K562 (cell line): ENCODE results near the gene ARFGAP3. TPM values are rescaled to one million over a fixed set of nuclear protein-coding genes. Genes with fewer than 3 reads are reported as not detected.

Experiments used
- GABPB2 ChIP-seq: fragments of 250-450 bp; sonication (Bioruptor Pico); conservative IDR thresholded peaks from 2 replicates; pipeline ENCODE4 v1.5.1; 2021; ENCODE audit warnings: mild to moderate bottlenecking
- HNRNPK ChIP-seq: fragments of 200-400 bp; formaldehyde crosslinking; IDR thresholded peaks from one replicate; pipeline ENCODE4 v1.6.1; 2018; ENCODE audit warnings: mild to moderate bottlenecking, low read depth, low read length; ENCODE audit not compliant: poor library complexity, severe bottlenecking
- MCM5 ChIP-seq: fragments of 450-650 bp; IDR thresholded peaks from 2 replicates; pipeline ENCODE4 v1.6.1; 2016; ENCODE audit warnings: low read depth
- RFX7 ChIP-seq: fragments of 250-450 bp; sonication (Bioruptor Pico); IDR thresholded peaks from 2 replicates; pipeline ENCODE4 v1.5.1; 2021; ENCODE audit warnings: mild to moderate bottlenecking
- XRCC3 ChIP-seq: fragments of 450-650 bp; IDR thresholded peaks from 2 replicates; pipeline ENCODE4 v1.6.1; 2017; ENCODE audit warnings: mild to moderate bottlenecking, moderate library complexity
- polyA plus RNA-seq, 8 experiments: library from polyadenylated mRNA; depleted of rRNA in 4 of 8; stranded (reverse) in 5 of 8; unstranded in 3 of 8; fragments of >200 nt; fragmentation: Nextera tagmentation in 2 of 8; fragmentation: Illumina TruSeq in 1 of 8; extraction: Ambion mirVana in 2 of 8; extraction: Trizol in 1 of 8; gene quantifications; 2 replicates each; pipeline versions ENCODE4 v1.2.1 to v1.2.3, GENCODE V29; 2011 to 2014; ENCODE audit warnings: inconsistent platforms in 1 of 8, missing spikeins in 1 of 8
- total RNA-seq, 7 experiments: library from RNA; depleted of rRNA in 6 of 7; stranded (reverse); fragments of >200 nt in 6 of 7; fragmentation: Illumina TruSeq in 2 of 7; extraction: Trizol in 2 of 7; gene quantifications; 2 replicates each; pipeline versions ENCODE4 v1.2.1 to v1.2.3, GENCODE V29; 2011 to 2021; ENCODE audit warnings: low replicate concordance in 1 of 7
- TF ChIP-seq, protein P1 (sequence below): fragments of 250-450 bp; sonication (Bioruptor Pico); IDR thresholded peaks from 2 replicates; pipeline ENCODE4 v1.8.0; 2022; ENCODE audit warnings: moderate library complexity, mild to moderate bottlenecking, inconsistent platforms
- TF ChIP-seq, protein P2 (sequence below): sonication (generic); formaldehyde crosslinking; IDR thresholded peaks from 2 replicates; pipeline ENCODE4 v1.8.1; 2022; ENCODE audit warnings: missing genetic modification reagents
- TF ChIP-seq, protein P3 (sequence below): fragments of 250-450 bp; sonication (Bioruptor Pico); IDR thresholded peaks from 2 replicates; pipeline ENCODE4 v1.5.1; 2021; ENCODE audit warnings: mild to moderate bottlenecking
- TF ChIP-seq, protein P4 (sequence below), 2 experiments: fragments of 250-450 bp in 1 of 2; fragments of 450-650 bp in 1 of 2; sonication (Bioruptor Pico) in 1 of 2; IDR thresholded peaks; 2 replicates each; pipeline versions ENCODE4 v1.6.1 to v1.8.0; 2016 to 2021; ENCODE audit warnings: mild to moderate bottlenecking in 2 of 2, moderate library complexity in 2 of 2, missing compliant biosample characterization in 1 of 2, missing genetic modification characterization in 1 of 2

The ARFGAP3 gene
- total and polyA plus RNA-seq, 9 of the 15 experiments (the other 6 are each of a cell fraction or from before 2014, with no cell fraction given) = 14.2 to 31.9 (median 22.7) TPM

DNA sequence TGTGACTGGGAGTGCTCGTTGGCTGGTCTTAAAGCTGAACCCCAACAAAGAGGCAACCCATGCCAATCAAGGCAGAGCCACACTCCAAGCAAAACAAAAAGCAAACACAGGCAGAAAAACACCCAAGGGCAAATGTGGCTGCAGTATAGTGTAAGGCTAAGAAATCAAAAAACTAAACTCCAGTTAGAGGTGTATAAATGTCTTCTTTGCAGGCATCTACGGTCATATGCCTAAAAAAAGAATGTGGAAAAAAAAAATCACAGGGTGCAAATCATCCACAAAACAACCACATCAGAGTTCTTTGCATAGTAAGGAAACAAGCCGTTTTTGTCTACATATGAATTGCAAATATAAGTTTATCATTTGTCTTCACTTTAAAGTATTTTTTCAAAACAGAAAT is 27.8 kb downstream of the ARFGAP3 start (continued):
- no peak for TF ChIP-seq HNRNPK
- TF ChIP-seq GABPB2 (CRISPR knock-in tag) = no peak
- no peak for TF ChIP-seq RFX7 (CRISPR knock-in tag)
- no peak for TF ChIP-seq XRCC3
- TF ChIP-seq, protein P1, sequence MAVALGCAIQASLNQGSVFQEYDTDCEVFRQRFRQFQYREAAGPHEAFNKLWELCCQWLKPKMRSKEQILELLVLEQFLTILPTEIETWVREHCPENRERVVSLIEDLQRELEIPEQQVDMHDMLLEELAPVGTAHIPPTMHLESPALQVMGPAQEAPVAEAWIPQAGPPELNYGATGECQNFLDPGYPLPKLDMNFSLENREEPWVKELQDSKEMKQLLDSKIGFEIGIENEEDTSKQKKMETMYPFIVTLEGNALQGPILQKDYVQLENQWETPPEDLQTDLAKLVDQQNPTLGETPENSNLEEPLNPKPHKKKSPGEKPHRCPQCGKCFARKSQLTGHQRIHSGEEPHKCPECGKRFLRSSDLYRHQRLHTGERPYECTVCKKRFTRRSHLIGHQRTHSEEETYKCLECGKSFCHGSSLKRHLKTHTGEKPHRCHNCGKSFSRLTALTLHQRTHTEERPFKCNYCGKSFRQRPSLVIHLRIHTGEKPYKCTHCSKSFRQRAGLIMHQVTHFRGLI (CRISPR knock-in tag) = no peak
- TF ChIP-seq, protein P2, sequence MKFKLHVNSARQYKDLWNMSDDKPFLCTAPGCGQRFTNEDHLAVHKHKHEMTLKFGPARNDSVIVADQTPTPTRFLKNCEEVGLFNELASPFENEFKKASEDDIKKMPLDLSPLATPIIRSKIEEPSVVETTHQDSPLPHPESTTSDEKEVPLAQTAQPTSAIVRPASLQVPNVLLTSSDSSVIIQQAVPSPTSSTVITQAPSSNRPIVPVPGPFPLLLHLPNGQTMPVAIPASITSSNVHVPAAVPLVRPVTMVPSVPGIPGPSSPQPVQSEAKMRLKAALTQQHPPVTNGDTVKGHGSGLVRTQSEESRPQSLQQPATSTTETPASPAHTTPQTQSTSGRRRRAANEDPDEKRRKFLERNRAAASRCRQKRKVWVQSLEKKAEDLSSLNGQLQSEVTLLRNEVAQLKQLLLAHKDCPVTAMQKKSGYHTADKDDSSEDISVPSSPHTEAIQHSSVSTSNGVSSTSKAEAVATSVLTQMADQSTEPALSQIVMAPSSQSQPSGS (CRISPR knock-in tag) = no peak
- TF ChIP-seq, protein P3, sequence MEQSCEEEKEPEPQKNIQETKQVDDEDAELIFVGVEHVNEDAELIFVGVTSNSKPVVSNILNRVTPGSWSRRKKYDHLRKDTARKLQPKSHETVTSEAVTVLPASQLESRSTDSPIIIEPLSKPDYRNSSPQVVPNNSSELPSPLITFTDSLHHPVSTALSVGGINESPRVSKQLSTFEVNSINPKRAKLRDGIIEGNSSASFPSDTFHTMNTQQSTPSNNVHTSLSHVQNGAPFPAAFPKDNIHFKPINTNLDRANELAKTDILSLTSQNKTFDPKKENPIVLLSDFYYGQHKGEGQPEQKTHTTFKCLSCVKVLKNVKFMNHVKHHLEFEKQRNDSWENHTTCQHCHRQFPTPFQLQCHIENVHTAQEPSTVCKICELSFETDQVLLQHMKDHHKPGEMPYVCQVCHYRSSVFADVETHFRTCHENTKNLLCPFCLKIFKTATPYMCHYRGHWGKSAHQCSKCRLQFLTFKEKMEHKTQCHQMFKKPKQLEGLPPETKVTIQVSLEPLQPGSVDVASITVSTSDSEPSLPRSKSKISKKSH = no peak
- TF ChIP-seq, protein P4, sequence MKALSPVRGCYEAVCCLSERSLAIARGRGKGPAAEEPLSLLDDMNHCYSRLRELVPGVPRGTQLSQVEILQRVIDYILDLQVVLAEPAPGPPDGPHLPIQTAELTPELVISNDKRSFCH (CRISPR knock-in tag; IDR thresholded peaks at IDR 0.05) = no peak
- TF ChIP-seq, protein P4 (tag; IDR thresholded peaks at IDR 0.05) = no peak
- no peak for TF ChIP-seq MCM5
